Astrocyte (in vitro differentiated cells and primary cell): ENCODE measurements around the gene THBS3. TPM values are rescaled to one million over a fixed set of nuclear protein-coding genes. Genes with fewer than 3 reads are reported as not detected.

Experiments
- DNase-seq: peaks from one replicate; pipeline ENCODE4 v3.0.0-alpha.2; 2010; ENCODE audit warnings: low read depth
- FAIRE-seq: peaks from 2 replicates; lab custom pipeline; 2011; peaks lifted over from hg19 to GRCh38; lab: Jason Lieb, UNC
- H2AFZ ChIP-seq: 2 replicates; pipeline ENCODE4 v1.6.0; 2012; ENCODE audit warnings: low read depth, low read length, inconsistent platforms
- H3K27ac ChIP-seq: 2 replicates; pipeline ENCODE4 v1.5.1; 2011; ENCODE audit warnings: low read depth, low read length, inconsistent platforms
- H3K27me3 ChIP-seq: 2 replicates; pipeline ENCODE4 v1.6.0; 2011; ENCODE audit warnings: low read length, inconsistent platforms; ENCODE audit not compliant: insufficient read depth
- H3K36me3 ChIP-seq: 2 replicates; pipeline ENCODE4 v1.5.1; 2011; ENCODE audit warnings: low read length, inconsistent platforms; ENCODE audit not compliant: insufficient read depth
- H3K4me1 ChIP-seq: 2 replicates; pipeline ENCODE4 v1.5.1; 2011; ENCODE audit warnings: low read length, inconsistent platforms; ENCODE audit not compliant: insufficient read depth
- H3K4me2 ChIP-seq: 2 replicates; pipeline ENCODE4 v1.6.0; 2012; ENCODE audit warnings: low read length, inconsistent platforms
- H3K4me3 ChIP-seq: 2 replicates; pipeline ENCODE4 v1.5.1; 2011; ENCODE audit warnings: low read depth, mild to moderate bottlenecking, low read length, inconsistent platforms; ENCODE audit not compliant: insufficient read depth
- H3K79me2 ChIP-seq: 2 replicates; pipeline ENCODE4 v1.6.0; 2012; ENCODE audit warnings: mild to moderate bottlenecking, low read length, inconsistent platforms; ENCODE audit not compliant: insufficient read depth
- H3K9ac ChIP-seq: 2 replicates; pipeline ENCODE4 v1.6.0; 2012; ENCODE audit warnings: mild to moderate bottlenecking, low read length, inconsistent platforms
- H3K9me3 ChIP-seq: 2 replicates; pipeline ENCODE4 v1.5.1; 2012; ENCODE audit warnings: low read depth, mild to moderate bottlenecking, low read length, inconsistent platforms; ENCODE audit not compliant: insufficient read depth
- H4K20me1 ChIP-seq: 2 replicates; pipeline ENCODE4 v1.6.0; 2012; ENCODE audit warnings: low read length, inconsistent platforms; ENCODE audit not compliant: insufficient read depth
- H3K27ac Mint-ChIP-seq: one replicate; pipeline ENCODE4 v1.8.0; 2021; ENCODE audit warnings: mild to moderate bottlenecking, mixed read lengths; ENCODE audit not compliant: unreplicated experiment
- H3K27me3 Mint-ChIP-seq: one replicate; pipeline ENCODE4 v1.8.0; 2021; ENCODE audit warnings: low read depth, mixed read lengths; ENCODE audit not compliant: unreplicated experiment
- H3K36me3 Mint-ChIP-seq: one replicate; pipeline ENCODE4 v1.8.0; 2021; ENCODE audit warnings: low read depth, mixed read lengths; ENCODE audit not compliant: unreplicated experiment
- H3K4me1 Mint-ChIP-seq: one replicate; pipeline ENCODE4 v1.8.0; 2021; ENCODE audit warnings: low read depth, mixed read lengths; ENCODE audit not compliant: unreplicated experiment
- H3K4me3 Mint-ChIP-seq: one replicate; pipeline ENCODE4 v1.8.0; 2021; ENCODE audit warnings: mild to moderate bottlenecking, moderate library complexity, mixed read lengths; ENCODE audit not compliant: unreplicated experiment
- H3K9me3 Mint-ChIP-seq: one replicate; pipeline ENCODE4 v1.8.0; 2021; ENCODE audit warnings: mild to moderate bottlenecking, mixed read lengths; ENCODE audit not compliant: unreplicated experiment
- EZH2 ChIP-seq: IDR thresholded peaks from 2 replicates; pipeline ENCODE4 v1.6.1; 2012; ENCODE audit warnings: mild to moderate bottlenecking, low read length, inconsistent platforms; ENCODE audit not compliant: insufficient read depth
- total RNA-seq: library from RNA; stranded (reverse); gene quantifications from 2 replicates; pipeline ENCODE4 v1.2.1, GENCODE V29; 2021
- TF ChIP-seq, protein P1 (sequence below): IDR thresholded peaks from 2 replicates; pipeline ENCODE4 v1.5.1; 2011; ENCODE audit warnings: low read depth, mild to moderate bottlenecking, inconsistent platforms, low read length, moderate library complexity; ENCODE audit not compliant: insufficient read depth

The THBS3 gene
- total RNA-seq, 1 donor from 2014 or later = 153 TPM

DNA sequence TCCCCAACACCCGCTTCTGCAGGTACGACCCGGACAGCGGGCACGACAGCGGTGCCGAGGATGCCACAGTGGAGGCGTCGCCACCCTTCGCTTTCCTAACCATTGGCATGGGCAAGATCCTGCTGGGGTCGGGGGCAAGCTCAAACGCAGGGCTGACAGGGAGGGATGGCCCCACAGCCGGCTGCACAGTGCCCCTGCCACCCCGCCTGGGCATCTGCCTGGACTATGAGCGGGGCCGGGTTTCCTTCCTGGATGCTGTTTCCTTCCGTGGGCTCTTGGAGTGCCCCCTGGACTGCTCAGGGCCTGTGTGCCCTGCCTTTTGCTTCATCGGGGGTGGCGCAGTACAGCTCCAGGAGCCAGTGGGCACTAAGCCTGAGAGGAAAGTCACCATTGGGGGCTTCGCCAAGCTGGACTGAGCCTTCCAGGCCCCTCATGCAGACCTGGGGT is 23.9 kb downstream of the THBS3 start:
- H3K36me3 Mint-ChIP-seq = peaks cover 14% of the 10 kb centered on the region
- no peaks in the 10 kb centered on the region for H3K9me3 ChIP-seq
- no peak overlapping the region for H3K4me2 ChIP-seq
- H3K27me3 Mint-ChIP-seq = peaks cover 1% of the 10 kb centered on the region
- no peak overlapping the region for H3K4me3 Mint-ChIP-seq
- peaks cover 4% of the 10 kb centered on the region for H4K20me1 ChIP-seq
- no peak overlapping the region for H3K27ac ChIP-seq
- H3K27me3 ChIP-seq = no peaks in the 10 kb centered on the region
- DNase-seq = no peak
- H3K4me1 ChIP-seq = no peaks in the 10 kb centered on the region
- H3K4me1 Mint-ChIP-seq = peaks cover 2% of the 10 kb centered on the region
- H3K27ac Mint-ChIP-seq = no peak overlapping the region
- peaks cover 3% of the 10 kb centered on the region for H3K9me3 Mint-ChIP-seq
- H3K4me3 ChIP-seq = no peak overlapping the region
- no peak overlapping the region for H2AFZ ChIP-seq
- TF ChIP-seq, protein P1, sequence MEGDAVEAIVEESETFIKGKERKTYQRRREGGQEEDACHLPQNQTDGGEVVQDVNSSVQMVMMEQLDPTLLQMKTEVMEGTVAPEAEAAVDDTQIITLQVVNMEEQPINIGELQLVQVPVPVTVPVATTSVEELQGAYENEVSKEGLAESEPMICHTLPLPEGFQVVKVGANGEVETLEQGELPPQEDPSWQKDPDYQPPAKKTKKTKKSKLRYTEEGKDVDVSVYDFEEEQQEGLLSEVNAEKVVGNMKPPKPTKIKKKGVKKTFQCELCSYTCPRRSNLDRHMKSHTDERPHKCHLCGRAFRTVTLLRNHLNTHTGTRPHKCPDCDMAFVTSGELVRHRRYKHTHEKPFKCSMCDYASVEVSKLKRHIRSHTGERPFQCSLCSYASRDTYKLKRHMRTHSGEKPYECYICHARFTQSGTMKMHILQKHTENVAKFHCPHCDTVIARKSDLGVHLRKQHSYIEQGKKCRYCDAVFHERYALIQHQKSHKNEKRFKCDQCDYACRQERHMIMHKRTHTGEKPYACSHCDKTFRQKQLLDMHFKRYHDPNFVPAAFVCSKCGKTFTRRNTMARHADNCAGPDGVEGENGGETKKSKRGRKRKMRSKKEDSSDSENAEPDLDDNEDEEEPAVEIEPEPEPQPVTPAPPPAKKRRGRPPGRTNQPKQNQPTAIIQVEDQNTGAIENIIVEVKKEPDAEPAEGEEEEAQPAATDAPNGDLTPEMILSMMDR = no peak
- no peak overlapping the region for H3K9ac ChIP-seq
- no peaks in the 10 kb centered on the region for H3K79me2 ChIP-seq
- no peak for FAIRE-seq
- H3K36me3 ChIP-seq = peaks cover 6% of the 10 kb centered on the region

DNA sequence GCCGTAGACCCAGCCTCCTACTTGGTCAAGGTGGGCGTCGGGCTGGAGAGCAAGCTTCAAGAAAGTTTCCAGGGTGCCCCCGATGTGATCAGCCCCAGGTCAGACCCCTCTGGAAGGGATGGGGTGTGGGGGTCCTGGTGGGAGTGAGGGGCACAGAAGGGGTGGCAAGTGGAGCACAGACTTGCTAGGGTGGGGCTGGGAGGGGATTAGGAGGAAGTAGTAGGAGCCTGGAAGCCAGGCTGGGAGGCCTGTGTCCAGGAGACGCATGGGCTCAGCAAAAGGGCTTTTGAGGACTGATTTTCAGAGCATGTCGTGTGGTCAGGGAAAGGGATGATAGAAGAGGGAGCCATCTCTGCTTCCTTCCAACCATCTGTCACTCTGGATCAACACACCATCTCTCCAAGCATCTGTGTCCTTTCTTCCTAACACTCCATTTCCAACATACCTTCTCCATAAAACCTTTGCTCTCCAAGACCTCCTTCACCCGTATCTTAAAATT is 25.6 kb downstream of the THBS3 start:
- H3K36me3 Mint-ChIP-seq = peaks cover 12% of the 10 kb centered on the region
- H4K20me1 ChIP-seq = peaks cover 11% of the 10 kb centered on the region
- H3K27me3 ChIP-seq = no peaks in the 10 kb centered on the region
- H3K4me1 ChIP-seq = no peaks in the 10 kb centered on the region
- H3K9me3 ChIP-seq = no peaks in the 10 kb centered on the region
- H3K9ac ChIP-seq = no peak overlapping the region
- no peak overlapping the region for H3K27ac ChIP-seq
- peaks cover 2% of the 10 kb centered on the region for H3K4me1 Mint-ChIP-seq
- H3K4me3 ChIP-seq = no peak overlapping the region
- H3K4me2 ChIP-seq = no peak overlapping the region
- H3K27ac Mint-ChIP-seq = no peak overlapping the region
- H3K9me3 Mint-ChIP-seq = no peaks in the 10 kb centered on the region
- H3K79me2 ChIP-seq = no peaks in the 10 kb centered on the region
- TF ChIP-seq, protein P1 = no peak
- TF ChIP-seq EZH2 = no peak
- H3K27me3 Mint-ChIP-seq = no peaks in the 10 kb centered on the region
- DNase-seq (no peak), FAIRE-seq (no peak)
- no peak overlapping the region for H2AFZ ChIP-seq
- peaks cover 8% of the 10 kb centered on the region for H3K36me3 ChIP-seq
- no peak overlapping the region for H3K4me3 Mint-ChIP-seq

DNA sequence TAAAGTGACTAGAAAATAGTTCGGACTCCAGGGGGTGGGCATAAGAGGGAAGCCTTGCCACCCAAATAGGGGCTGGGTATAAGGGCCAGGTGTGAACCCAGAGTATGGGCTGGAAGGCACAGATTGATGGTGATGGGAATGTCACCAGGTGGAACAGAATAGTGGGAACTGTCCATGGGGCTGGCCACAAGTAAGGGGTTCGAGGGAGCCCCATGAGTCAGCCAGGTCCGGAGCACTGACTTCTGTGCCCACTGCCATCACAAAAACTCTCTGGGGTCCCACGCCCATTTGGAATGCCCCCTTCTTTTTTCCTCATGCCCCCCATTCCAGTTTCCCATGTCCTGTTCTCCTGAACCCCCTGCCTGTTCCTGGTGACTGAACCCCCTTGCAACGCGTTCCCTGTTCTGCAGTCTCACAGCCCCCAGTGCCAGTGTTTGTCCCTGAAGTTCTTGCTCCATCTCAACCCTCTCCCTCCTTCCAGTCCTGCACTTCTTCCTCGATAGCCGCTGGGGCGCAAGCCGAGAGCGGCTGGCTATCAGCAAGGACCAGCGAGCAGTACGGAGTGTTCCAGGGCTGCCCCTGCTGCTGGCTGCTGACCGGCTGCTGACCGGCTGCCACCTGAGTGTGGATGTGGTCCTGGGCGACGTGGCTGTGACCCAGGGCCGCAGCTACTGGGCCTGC is 26.2 kb downstream of the THBS3 start:
- no peaks in the 10 kb centered on the region for H3K9me3 Mint-ChIP-seq

More for the DNA sequence above, 26.2 kb downstream of the THBS3 start:
- FAIRE-seq (no peak), DNase-seq (no peak)
- Histone ChIP-seq H3K4me1 (no peaks in the 10 kb centered on the region), H3K36me3 (peaks cover 8% of the 10 kb centered on the region), H3K4me2 (no peak overlapping the region), H3K27me3 (no peaks in the 10 kb centered on the region), H3K4me3 (no peak overlapping the region), H3K27ac (no peak overlapping the region), H4K20me1 (peaks cover 11% of the 10 kb centered on the region), H3K79me2 (no peaks in the 10 kb centered on the region), H2AFZ (no peak overlapping the region), H3K9me3 (no peaks in the 10 kb centered on the region), H3K9ac (no peak overlapping the region)
- no peak overlapping the region for H3K27ac Mint-ChIP-seq
- no peak for TF ChIP-seq EZH2
- TF ChIP-seq, protein P1 = no peak
- H3K27me3 Mint-ChIP-seq = no peaks in the 10 kb centered on the region
- no peak overlapping the region for H3K4me3 Mint-ChIP-seq
- H3K36me3 Mint-ChIP-seq = peaks cover 13% of the 10 kb centered on the region
- peaks cover 2% of the 10 kb centered on the region for H3K4me1 Mint-ChIP-seq
